Skin epidermis (tissue), 12 donors: Measurements from ENCODE around the gene EEF2KMT.
"Not testable (repeated sequence)": the region's sequence is repeated elsewhere in the genome, so short reads cannot be mapped to it uniquely, and the experiment has no call there.

Source experiments
- H3K27ac ChIP-seq, 21 experiments: fragments of 200-600 bp; sonication (generic) in 11 of 21; one replicate each; pipeline ENCODE4 v1.5.0; 2020; ENCODE audit warnings: mild to moderate bottlenecking in 3 of 21, inconsistent platforms in 2 of 21, moderate library complexity in 2 of 21
- H3K4me3 ChIP-seq, 7 experiments: fragments of 200-600 bp; sonication (generic) in 2 of 7; one replicate each; pipeline ENCODE4 v1.5.0; 2020; ENCODE audit warnings: inconsistent platforms in 2 of 7, mild to moderate bottlenecking in 2 of 7, moderate library complexity in 1 of 7

EEF2KMT gene

GRCh38 chr16:5097470-5098220 lies at the start of gene EEF2KMT:
Gene EEF2KMT, minus strand, starts transcription at chr16:5097795. Its CDS starts 56 bp downstream, at chr16:5097739.
- H3K4me3 ChIP-seq: peak within 1 kb of the TSS; percentile 61 to 91 (median 80)
- H3K27ac ChIP-seq: peak within 1 kb of the TSS in 20 of 21 experiments; percentile 49 to 93 (median 83)

- H3K27ac ChIP-seq, H3K4me3 ChIP-seq: not testable (repeated sequence)
Measured at GRCh38 chr16:5144621-5144956, 47.0 kb upstream of the EEF2KMT start.

- Histone ChIP-seq H3K4me3 (no peak overlapping the region), H3K27ac (no peak overlapping the region)
Measured at GRCh38 chr16:5143761-5144620, 46.4 kb upstream of the EEF2KMT start.

- H3K27ac ChIP-seq, H3K4me3 ChIP-seq: not testable (repeated sequence)
Measured at GRCh38 chr16:5140151-5140550, 42.6 kb upstream of the EEF2KMT start.

GRCh38 chr16:5134739-5135452 lies 37.3 kb upstream of the EEF2KMT start:
- H3K27ac ChIP-seq, H3K4me3 ChIP-seq: not testable (repeated sequence)

- not testable (repeated sequence) for H3K27ac ChIP-seq, H3K4me3 ChIP-seq
Measured at GRCh38 chr16:5132915-5133600, 35.5 kb upstream of the EEF2KMT start.

- not testable (repeated sequence) for H3K27ac ChIP-seq, H3K4me3 ChIP-seq
Measured at GRCh38 chr16:5131467-5132004, 33.9 kb upstream of the EEF2KMT start.

GRCh38 chr16:5117300-5118087 lies 19.9 kb upstream of the EEF2KMT start:
- H3K27ac ChIP-seq, H3K4me3 ChIP-seq: not testable (repeated sequence)

GRCh38 chr16:5116780-5117295 lies 19.2 kb upstream of the EEF2KMT start:
- H3K4me3 ChIP-seq: not testable (repeated sequence)

GRCh38 chr16:5110933-5111332 lies 13.3 kb upstream of the EEF2KMT start:
- not testable (repeated sequence) for H3K27ac ChIP-seq, H3K4me3 ChIP-seq

More at GRCh38 chr16:5116780-5117295, 19.2 kb upstream of the EEF2KMT start:
- not testable (repeated sequence) for H3K27ac ChIP-seq

GRCh38 chr16:5108505-5109158 lies 11.0 kb upstream of the EEF2KMT start:
- no peak overlapping the region for H3K4me3 ChIP-seq
- H3K27ac ChIP-seq: no peak overlapping the region

GRCh38 chr16:5105039-5105438 lies 7.4 kb upstream of the EEF2KMT start:
- H3K4me3 ChIP-seq, H3K27ac ChIP-seq: not testable (repeated sequence)

GRCh38 chr16:5103296-5104032 lies 5.9 kb upstream of the EEF2KMT start:
- not testable (repeated sequence) for H3K27ac ChIP-seq, H3K4me3 ChIP-seq

GRCh38 chr16:5099174-5099573 lies 1.6 kb upstream of the EEF2KMT start:
- peak overlapping the region in 2 of 7 experiments; percentile 72 to 74 for H3K4me3 ChIP-seq
- H3K27ac ChIP-seq: not testable (repeated sequence)

GRCh38 chr16:5098221-5099159 lies 895 bp upstream of the EEF2KMT start:
- Histone ChIP-seq H3K27ac (peak overlapping the region in 20 of 21 experiments; percentile 15 to 90 (median 77)), H3K4me3 (peak overlapping the region; percentile 61 to 91 (median 80))

- Histone ChIP-seq H3K4me3 (peak overlapping the region; percentile 57 to 91 (median 80)), H3K27ac (peak overlapping the region in 19 of 21 experiments; percentile 49 to 93 (median 83))
Measured at GRCh38 chr16:5097061-5097469, 530 bp downstream of the EEF2KMT start.
